NCI-H1694 (cell line): ENCODE data around the gene RNF169.
"Not testable (repeated sequence)": the region's sequence is repeated elsewhere in the genome, so short reads cannot be mapped to it uniquely, and the experiment has no call there.

Source experiments
- DNase-seq: peaks from one replicate; lab custom pipeline; 2025; lab: John Stamatoyannopoulos, UW

Gene RNF169

GRCh38 chr11:74768172-74768651 is 19.6 kb downstream of the RNF169 start:
- not testable (repeated sequence) for DNase-seq

DNA sequence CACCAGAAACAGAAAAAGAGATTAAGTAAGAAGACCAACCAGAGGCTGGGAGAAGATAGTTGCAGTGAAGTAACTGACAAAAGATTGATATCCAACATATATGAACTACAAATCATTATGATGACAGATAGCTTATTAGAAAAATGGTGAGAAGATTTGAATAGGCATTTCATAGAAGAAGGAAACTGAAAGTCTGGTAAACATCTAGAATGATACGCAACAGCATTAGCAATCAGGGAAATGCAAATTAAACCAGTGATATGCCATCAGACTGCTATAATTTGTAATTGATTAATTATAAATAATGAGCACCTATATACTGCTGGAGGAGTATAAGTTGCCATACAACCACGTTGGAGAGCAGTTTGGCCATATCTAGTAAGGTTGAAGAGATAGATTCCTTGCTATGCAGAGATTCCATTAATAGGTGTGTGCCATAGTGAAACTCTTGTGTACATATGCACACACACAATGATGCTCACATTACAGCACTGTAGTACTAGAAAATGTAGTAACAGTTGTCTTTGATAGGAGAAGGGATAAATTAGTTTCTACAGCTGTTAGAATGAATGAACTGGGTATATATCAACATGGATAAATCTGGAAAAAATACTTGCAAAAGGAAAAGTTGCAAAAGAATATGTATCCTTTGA is 20.5 kb downstream of the RNF169 start:
- DNase-seq: no peak

- DNase-seq: no peak
Measured at GRCh38 chr11:74770456-74770855, 21.8 kb downstream of the RNF169 start.

DNA sequence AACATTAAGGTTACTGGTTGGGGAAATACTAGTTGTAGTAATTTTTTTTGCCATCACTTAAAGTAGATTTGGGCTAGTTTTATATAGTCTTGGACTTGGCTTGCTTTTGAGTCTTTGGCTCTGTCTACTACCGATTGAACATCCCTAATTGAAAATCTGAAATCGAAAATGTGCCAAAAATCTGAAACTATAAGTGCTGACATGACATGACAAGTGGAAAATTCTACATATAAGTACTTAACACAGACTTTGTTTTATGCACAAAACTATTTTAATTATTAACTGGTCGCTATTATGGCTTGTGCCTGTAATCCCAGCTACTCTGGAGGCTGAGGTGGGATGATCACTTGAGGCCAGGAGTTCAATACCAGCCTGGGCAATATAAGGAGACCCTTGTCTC is 22.5 kb downstream of the RNF169 start:
- no peak for DNase-seq

DNA sequence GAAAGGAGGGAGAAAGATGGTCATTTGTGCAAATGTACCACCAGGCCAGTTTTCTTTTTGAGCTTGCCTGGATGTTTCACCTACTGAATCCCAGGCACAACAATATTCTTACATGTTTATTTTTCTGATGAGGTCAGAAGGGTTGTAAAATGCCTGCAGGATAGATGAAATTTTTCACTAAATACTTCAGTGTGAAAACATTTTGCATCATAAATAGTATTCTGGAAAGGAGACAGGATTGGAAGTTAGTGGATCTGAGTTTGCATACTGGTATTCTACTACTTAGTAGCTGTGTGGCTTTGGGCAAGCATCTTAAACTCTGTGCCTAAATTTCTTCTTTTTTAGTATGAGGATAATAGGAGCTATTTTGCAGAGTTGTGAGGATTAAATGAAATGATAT is 24.8 kb downstream of the RNF169 start:
- no peak for DNase-seq

DNA sequence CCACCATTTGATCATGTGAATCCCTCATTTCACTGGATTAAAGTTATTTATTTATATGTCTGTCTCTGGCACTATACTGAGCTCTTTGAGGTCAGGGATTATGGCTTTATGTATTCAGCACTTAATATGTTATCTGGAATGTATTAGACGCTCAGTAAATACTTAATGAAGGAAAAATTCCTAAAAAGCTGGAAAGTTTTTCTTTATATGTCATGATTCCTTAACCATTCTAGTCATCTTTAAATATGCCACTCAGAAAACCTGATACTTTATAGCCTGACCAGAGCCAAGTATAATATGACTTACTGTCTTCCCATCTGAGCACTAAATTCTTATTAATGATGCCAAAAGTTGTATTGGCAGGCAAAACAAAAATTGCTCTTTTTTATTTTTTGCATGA is 27.1 kb downstream of the RNF169 start:
- DNase-seq: no peak

GRCh38 chr11:74776546-74776945 is 27.9 kb downstream of the RNF169 start:
- no peak for DNase-seq

DNA sequence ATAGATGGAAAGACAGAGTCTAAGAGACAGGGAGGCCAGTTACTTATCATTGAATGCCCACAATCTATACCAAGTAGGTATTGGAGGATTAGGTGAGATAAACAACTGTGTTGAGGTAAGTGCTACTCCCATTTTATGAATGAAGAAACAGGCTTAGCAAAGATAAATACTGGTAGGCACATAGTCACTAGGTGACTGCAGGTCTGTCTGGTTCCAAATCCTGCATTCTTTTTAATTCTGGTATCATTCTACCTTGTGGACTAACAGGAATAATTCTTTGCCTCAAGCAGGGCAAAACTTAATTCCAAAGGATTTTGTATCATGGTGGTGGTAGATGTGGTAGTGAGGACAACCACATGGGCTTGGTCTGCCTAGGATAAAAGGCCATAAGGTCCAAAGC is 28.4 kb downstream of the RNF169 start:
- no peak for DNase-seq

- DNase-seq: no peak
Measured at GRCh38 chr11:74777877-74778276, 29.2 kb downstream of the RNF169 start.

DNA sequence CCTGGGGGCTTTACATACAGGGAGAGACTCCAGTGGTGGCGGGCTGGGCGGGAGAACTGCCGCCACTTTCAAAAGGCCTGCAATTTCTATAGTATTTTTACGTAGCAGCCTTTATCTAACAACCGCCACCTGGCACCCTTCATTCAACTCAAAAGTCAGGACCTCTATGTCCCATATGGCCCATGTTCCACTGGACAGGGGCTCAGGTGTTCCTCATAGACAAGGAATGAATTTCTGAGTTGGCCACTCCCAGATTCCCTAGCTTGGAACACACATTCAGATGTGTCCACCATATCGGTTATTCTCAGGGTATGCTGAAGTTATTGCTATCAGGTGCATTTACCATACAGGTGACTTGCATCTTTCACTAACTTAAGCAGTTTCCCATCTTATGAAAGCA is 29.9 kb downstream of the RNF169 start:
- no peak for DNase-seq

DNA sequence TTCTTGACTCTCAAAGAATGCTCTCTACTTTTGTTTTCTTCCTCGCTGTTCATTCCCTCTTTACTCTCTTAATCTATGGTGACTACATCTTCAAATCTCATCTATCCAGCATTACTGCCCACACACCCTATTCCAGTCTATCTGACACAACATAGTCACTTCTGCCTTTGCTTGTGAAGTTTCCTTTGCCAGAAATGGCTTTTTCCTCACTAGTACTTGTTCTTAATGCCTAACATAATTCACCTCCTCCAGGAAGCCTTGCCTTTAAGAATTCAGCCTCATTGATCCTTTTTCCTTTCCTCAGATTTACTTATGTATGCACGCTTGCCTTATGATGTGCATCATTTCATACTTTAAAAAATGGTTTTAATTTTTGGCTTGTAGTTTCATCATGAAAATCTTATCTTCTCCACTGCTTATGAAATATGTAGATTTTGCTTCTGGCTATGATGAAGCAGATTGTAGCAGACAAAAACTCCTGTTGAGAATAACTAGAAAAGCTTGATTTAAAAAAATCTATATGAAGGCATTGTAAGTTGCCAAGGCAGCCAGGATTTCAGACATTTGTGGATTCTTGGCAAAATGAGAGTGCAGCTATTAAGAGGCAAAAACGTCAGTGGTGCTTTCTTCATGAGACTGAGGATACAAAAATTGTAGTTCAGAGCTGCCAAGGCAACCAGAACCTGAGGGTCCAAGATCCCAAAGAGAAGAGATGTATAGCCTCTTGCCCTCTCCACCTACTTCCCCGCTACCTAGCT is 31.8 kb downstream of the RNF169 start:
- DNase-seq: no peak

DNA sequence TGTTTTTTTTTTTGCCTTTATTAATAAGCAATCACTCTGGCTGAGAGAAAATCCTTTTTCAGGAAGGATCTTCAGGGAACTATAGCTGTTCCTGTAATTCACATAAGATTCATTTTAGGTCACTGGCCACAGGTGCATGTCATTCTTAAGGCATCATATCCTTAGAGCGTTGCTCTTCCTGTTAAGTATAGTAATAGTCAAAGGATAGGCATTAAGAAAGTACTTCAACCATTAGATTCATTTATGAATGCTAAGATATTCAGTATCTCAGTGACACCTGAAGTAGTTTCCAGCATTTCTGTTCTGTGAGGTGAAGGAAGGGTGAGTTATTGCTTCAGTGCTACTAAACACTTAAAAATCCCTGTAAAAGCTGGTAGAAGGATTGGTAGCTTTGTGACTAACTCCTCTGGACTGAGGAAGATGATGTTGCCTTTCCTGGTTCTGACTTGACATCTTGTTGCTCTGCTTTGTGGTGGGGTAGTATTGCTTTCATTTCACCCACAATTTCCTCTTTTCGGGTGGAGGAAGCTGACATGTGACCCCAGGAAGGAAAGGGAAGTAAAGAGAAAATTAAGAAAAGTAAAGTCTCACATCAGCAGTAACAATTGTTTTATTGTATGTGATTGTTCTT is 34.7 kb downstream of the RNF169 start:
- no peak for DNase-seq

DNA sequence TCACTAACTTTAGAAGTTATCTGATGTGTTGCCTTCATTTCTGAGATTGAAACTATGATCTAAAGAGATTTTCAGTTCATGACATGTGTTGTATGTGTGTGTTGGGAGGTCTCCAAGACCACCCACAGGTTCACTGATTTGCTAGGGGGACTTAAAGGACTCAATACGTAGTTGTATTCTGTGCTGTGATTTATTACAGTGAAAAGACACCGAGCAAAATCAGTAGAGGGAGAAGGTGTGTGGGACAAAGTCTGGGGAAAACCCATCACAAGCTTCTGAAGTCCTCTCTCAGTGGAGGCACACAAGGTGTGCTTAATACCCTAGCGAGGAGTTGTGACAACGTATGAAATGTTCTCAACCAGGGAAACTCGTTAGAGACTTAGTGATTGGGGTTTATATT is 35.6 kb downstream of the RNF169 start:
- DNase-seq: no peak

DNA sequence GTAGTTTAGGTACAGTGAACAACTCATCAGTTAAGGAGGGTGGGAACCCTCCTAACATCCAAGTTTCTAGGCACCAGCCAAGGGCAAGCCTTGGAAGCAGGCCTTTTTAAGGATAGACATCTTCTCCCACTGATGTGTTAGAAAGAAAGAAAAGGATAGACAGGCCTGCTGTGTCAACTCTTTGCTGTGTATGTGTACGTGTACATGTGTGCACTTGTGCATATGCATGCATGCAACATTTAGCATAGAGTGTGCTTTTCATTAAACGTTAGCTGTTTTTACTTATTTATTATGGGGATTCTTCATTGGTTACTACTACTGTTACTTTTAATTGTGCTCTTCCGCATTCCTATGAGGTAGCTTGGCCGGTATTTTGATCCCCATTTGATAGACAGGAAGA is 36.1 kb downstream of the RNF169 start:
- no peak for DNase-seq

- DNase-seq: no peak
Measured at GRCh38 chr11:74786574-74786973, 37.9 kb downstream of the RNF169 start.

DNA sequence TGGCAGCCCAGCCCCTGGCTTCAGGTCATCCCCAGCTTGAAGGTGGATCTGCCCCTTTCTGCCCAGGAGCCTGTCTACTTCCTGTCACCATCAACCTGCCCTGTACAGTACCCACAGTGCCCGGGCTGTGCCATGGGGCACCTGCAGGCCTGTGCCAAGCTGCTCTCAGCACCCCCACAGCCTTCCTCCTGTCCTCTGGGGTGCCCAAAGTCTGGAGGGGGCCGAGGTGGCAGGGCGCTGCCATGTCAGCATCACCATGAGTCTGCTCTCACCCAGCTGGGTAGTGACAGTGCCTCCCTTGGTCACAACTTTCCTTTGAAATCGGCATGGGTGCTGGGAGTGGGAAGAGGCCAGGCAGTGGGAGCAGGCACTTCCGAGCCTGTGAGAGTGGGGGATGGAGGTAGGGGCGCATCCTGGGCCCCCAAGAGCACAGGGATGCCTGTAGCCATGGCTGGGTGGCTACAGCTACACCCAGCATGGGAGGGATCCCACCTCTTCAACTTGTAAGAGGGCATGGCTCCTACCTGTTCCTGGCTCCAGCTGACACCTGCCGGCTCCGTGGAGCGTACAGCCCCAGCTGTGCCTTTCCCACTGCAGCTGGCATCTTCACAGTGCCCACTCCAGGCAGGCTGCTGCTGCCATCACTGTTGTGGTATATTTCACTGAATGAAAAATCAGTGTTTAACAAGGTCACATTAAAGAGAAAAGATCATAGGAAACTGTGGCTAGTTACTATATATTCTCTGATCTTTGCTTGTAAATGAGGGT is 42.9 kb downstream of the RNF169 start:
- DNase-seq: no peak

DNA sequence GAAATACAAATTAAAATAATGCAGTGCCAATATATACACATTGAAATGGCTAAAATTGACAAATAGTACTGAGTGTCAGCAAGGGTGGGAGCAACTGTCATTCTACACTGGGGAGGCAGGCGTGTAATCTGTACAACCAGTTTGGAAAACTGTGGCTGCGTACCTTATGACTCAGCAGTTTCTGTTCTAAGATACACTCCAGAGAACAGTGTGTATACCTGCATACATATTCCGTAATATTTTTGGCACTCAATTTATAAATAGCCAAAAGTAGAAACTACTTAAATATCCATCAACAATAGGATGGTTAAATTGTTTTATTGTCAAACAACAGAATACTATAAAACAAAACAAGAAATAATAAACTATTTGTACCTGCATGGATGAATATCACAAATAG is 57.6 kb downstream of the RNF169 start:
- DNase-seq: no peak

GRCh38 chr11:74809801-74810200 is 61.2 kb downstream of the RNF169 start:
- no peak for DNase-seq

DNA sequence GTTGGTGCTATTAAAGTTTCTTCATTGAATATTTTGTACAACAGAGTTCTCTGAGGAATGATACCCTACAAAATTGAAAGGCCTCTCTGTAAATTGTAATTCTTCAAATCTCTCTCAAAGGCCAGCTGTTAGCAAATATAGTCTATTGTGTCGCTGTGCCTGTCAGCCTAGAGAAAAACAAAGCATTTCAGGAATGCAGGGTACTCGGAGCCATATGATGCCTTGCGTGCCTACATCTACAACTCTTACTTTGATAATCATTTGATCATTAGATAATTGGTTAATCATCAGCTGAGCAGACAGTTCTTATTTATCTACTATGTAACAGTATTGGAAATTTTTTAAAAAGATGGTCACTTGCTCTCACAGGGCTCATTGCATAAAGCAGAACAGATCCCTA is 67.3 kb downstream of the RNF169 start:
- DNase-seq: no peak

- no peak for DNase-seq
Measured at GRCh38 chr11:74816664-74817063, 68.0 kb downstream of the RNF169 start.

- DNase-seq: no peak
Measured at GRCh38 chr11:74818283-74818946, 69.8 kb downstream of the RNF169 start.

DNA sequence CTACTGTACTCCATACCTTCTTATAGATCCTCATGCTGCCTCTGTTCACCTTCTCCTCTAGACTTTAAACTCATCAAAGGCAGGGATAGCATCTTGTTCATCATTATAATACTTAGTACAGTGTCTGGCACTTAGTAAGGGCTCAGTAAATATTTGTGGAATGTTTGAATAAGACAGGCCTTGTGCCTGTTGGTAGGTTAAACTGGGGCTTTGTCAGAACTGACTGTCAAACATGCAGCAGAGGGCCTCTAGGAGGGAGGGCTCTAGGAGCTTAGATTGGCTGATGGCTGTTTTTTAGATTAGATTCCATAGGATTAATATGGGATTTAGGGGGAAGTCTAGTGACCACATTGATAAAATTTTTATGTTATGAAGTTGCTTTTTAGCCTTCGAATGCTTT is 70.8 kb downstream of the RNF169 start:
- no peak for DNase-seq
